RWPE1 (cell line): ENCODE results near the gene TMEM52.

Experiments
- CTCF ChIA-PET: fragments of 350-600 bp; sonication (Branson Sonifier 250); formaldehyde crosslinking; extraction: SDS; loops from one replicate; lab custom pipeline; 2021; lab: Yijun Ruan, JAX
- POLR2A ChIA-PET: fragments of 400-600 bp; formaldehyde crosslinking; extraction: SDS; loops from one replicate; lab custom pipeline; 2020; ENCODE audit warnings: antibody characterized with exemption; ENCODE audit not compliant: low non-redundant PET; lab: Yijun Ruan, JAX
- DNase-seq: peaks from one replicate; pipeline ENCODE4 v3.0.0; 2012; ENCODE audit warnings: low spot score
- H3K27ac ChIP-seq: fragments of 450-650 bp; 2 replicates; pipeline ENCODE4 v1.5.1; 2017
- CTCF ChIP-seq: fragments of 450-650 bp; conservative IDR thresholded peaks from 2 replicates; pipeline ENCODE4 v1.5.1; 2017; ENCODE audit warnings: low read depth, mild to moderate bottlenecking

Gene TMEM52

GRCh38 chr1:1911350-1912041 lies 7.6 kb downstream of the TMEM52 start:
- DNase-seq, result no peak
- TF ChIP-seq CTCF, result no peak
- no peak overlapping the region for H3K27ac ChIP-seq
- POLR2A ChIA-PET, result no interaction called here
- CTCF ChIA-PET, result no interaction called here

GRCh38 chr1:1910651-1911331 lies 8.3 kb downstream of the TMEM52 start:
- no peak overlapping the region for H3K27ac ChIP-seq
- ChIA-PET POLR2A (no interaction called here), CTCF (interaction anchor here (0.5 kb wide), 1 partner anchor 71 kb away, joined by 3 read pairs; no protein-coding TSS in a partner anchor)
- DNase-seq, result no peak
- no peak for TF ChIP-seq CTCF

- H3K27ac ChIP-seq, result peak overlapping the region; percentile 91; the same call in 1 of the 2 replicates
- CTCF ChIA-PET, result interaction anchor here (0.6 to 1.0 kb wide), 6 partner anchors 8 to 186 kb away, joined by 3 to 7 read pairs (median 3); partner anchors contain the start of gene CDK11A
- TF ChIP-seq CTCF, result no peak
- POLR2A ChIA-PET, result no interaction called here
- no peak for DNase-seq
Measured at GRCh38 chr1:1910033-1910465, 9.0 kb downstream of the TMEM52 start.

- DNase-seq, result no peak
- H3K27ac ChIP-seq, result peak overlapping the region; percentile 91
- CTCF ChIA-PET, result interaction anchor here (0.9 to 1.8 kb wide), 8 partner anchors 10 to 150 kb away, joined by 3 to 6 read pairs (median 4); partner anchors contain the start of gene NADK
- POLR2A ChIA-PET, result interaction anchor here (0.5 to 1.1 kb wide), 3 partner anchors 11 to 156 kb away, joined by 3 read pairs; partner anchors contain the start of genes PRKCZ and TMEM52
- TF ChIP-seq CTCF, result no peak
Measured at GRCh38 chr1:1908506-1908791, 10.6 kb downstream of the TMEM52 start.

GRCh38 chr1:1907098-1907736 lies 11.9 kb downstream of the TMEM52 start:
- no peak for TF ChIP-seq CTCF
- CTCF ChIA-PET, result interaction anchor here (0.6 to 1.5 kb wide), 4 partner anchors 19 to 239 kb away, joined by 3 to 4 read pairs (median 3); no protein-coding TSS in a partner anchor
- DNase-seq, result peak; percentile 70
- POLR2A ChIA-PET, result interaction anchor here (1.0 to 1.1 kb wide), 2 partner anchors 15 to 143 kb away, joined by 3 read pairs; partner anchors contain the start of gene PRKCZ
- H3K27ac ChIP-seq, result peak overlapping the region; percentile 91
